IPS DF 19.7 (cell line): ENCODE results near the gene MSANTD2.

Experiments
- DNase-seq: peaks from one replicate; pipeline ENCODE4 v3.0.0-alpha.2; 2013; ENCODE audit warnings: low read depth, low spot score

MSANTD2 gene

GRCh38 chr11:124754309-124754708 is 45.9 kb downstream of the MSANTD2 start:
- DNase-seq = no peak

- DNase-seq = no peak
Observed at GRCh38 chr11:124753624-124754023, 46.6 kb downstream of the MSANTD2 start.

GRCh38 chr11:124753205-124753604 is 47.0 kb downstream of the MSANTD2 start:
- no peak for DNase-seq

GRCh38 chr11:124752471-124753102 is 47.6 kb downstream of the MSANTD2 start:
- no peak for DNase-seq

GRCh38 chr11:124751741-124752470 is 48.3 kb downstream of the MSANTD2 start, which contains the start of gene VSIG2:
VSIG2 (minus strand) TSS chr11:124752255; CDS start chr11:124752137, 118 bp downstream.
- no peak for DNase-seq

GRCh38 chr11:124751391-124751740 is 48.8 kb downstream of the MSANTD2 start:
- DNase-seq = no peak

- no peak for DNase-seq
Observed at GRCh38 chr11:124749912-124750311, 50.3 kb downstream of the MSANTD2 start.

GRCh38 chr11:124748481-124749343 is 51.5 kb downstream of the MSANTD2 start:
- DNase-seq = no peak

GRCh38 chr11:124748100-124748418 is 52.1 kb downstream of the MSANTD2 start:
- no peak for DNase-seq

GRCh38 chr11:124747406-124748099 is 52.7 kb downstream of the MSANTD2 start:
- no peak for DNase-seq

GRCh38 chr11:124746621-124747243 is 53.5 kb downstream of the MSANTD2 start:
- DNase-seq = no peak

- no peak for DNase-seq
Observed at GRCh38 chr11:124745835-124746620, 54.2 kb downstream of the MSANTD2 start.

- no peak for DNase-seq
Observed at GRCh38 chr11:124745270-124745834, 54.9 kb downstream of the MSANTD2 start.

- DNase-seq = no peak
Observed at GRCh38 chr11:124743050-124743449, 57.2 kb downstream of the MSANTD2 start.

GRCh38 chr11:124742555-124742954 is 57.7 kb downstream of the MSANTD2 start:
- DNase-seq = no peak

GRCh38 chr11:124740277-124740882 is 59.8 kb downstream of the MSANTD2 start:
- no peak for DNase-seq

GRCh38 chr11:124739479-124740276 is 60.5 kb downstream of the MSANTD2 start, which contains the start of gene NRGN:
NRGN (plus strand) TSS chr11:124739942; CDS start chr11:124740085, 143 bp downstream.
- DNase-seq = no peak

- no peak for DNase-seq
Observed at GRCh38 chr11:124738713-124739478, 61.3 kb downstream of the MSANTD2 start.
